ENCODE results near the gene BRI3.

- TF ChIP-seq ZNF274 (IDR thresholded peaks at IDR 0.05; ENCODE audit: low read depth, low read length) (no peak), YY1 (IDR thresholded peaks at IDR 0.05; ENCODE audit: insufficient read depth, insufficient read length) (no peak), SUZ12 (IDR thresholded peaks at IDR 0.05; ENCODE audit: extremely low read depth, insufficient read depth, insufficient read length) (no peak)
These were observed 33.3 kb upstream of the BRI3 start for GRCh38 chr7:98248156-98248555.

Data from NT2/D1 (cell line).